ENCODE measurements around the gene TAF1C.

TAF1C gene

GRCh38 chr16:84182104-84182503, 4.8 kb downstream of the TAF1C start (continued):
- TF ChIP-seq ZNF660 (tag by site-specific recombination; IDR thresholded peaks at IDR 0.05) (no peak), ZBTB7A (tag by site-specific recombination; IDR thresholded peaks at IDR 0.05; ENCODE audit: low read depth) (no peak), ZNF585B (tag by site-specific recombination; IDR thresholded peaks at IDR 0.05) (no peak)
- TF ChIP-seq, protein P1, sequence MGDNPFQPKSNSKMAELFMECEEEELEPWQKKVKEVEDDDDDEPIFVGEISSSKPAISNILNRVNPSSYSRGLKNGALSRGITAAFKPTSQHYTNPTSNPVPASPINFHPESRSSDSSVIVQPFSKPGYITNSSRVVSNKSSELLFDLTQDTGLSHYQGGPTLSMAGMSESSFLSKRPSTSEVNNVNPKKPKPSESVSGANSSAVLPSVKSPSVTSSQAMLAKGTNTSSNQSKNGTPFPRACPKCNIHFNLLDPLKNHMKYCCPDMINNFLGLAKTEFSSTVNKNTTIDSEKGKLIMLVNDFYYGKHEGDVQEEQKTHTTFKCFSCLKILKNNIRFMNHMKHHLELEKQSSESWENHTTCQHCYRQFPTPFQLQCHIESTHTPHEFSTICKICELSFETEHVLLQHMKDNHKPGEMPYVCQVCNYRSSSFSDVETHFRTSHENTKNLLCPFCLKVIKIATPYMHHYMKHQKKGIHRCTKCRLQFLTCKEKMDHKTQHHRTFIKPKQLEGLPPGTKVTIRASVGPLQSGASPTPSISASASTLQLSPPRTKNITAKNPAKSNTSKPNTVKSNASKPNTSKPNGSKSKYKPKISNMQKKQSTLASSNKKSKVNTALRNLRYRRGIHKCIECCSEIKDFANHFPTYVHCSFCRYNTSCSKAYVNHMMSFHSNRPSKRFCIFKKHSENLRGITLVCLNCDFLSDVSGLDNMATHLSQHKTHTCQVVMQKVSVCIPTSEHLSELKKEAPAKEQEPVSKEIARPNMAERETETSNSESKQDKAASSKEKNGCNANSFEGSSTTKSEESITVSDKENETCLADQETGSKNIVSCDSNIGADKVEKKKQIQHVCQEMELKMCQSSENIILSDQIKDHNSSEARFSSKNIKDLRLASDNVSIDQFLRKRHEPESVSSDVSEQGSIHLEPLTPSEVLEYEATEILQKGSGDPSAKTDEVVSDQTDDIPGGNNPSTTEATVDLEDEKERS (tag by site-specific recombination; IDR thresholded peaks at IDR 0.05): no peak

DNA sequence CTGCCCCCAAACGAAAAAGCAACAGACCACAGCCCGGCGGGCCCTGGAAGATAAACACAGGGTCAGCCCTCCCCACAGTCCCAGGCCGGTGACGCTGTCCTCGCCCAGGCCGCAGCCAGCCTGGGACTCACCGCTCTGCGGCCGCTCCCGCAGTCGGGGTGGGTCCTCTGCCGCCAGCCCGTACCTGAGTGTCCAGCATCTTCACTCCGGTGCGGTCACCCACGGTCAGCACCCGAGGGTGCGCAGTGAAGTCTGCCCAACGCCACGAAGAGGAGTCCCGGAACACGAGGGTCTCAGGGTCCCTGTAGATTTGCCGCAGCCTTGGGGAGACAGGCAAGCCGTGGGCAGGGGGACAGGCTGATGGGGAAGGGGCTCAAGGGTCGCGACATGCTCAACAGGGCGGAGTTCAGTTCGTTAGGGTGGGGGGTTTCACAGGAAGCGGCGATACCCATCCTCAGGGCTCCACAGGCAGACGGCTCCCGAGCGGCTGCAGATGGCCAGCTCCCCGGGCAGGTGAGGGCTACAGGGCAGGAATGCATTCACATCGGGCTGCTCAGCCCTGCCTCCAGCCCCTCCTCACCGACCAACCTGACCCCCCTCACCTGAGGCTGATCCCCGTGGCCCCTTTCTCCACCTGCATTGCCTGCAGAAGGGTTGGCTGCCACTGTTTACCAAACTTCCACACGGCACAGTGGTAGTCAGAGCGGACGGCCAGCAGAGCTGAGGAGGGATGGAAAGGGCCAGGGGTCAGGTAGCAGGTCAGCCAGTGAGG, 5.5 kb downstream of the TAF1C start:
- CTCF ChIA-PET: interaction anchor here (0.6 to 0.9 kb wide), 2 partner anchors 97 to 159 kb away, joined by 3 to 6 read pairs; no protein-coding TSS in a partner anchor
- Histone ChIP-seq H3K27ac (ENCODE audit: extremely low read depth, low read depth, low read length) (no peak overlapping the region), H3K9me3 (ENCODE audit: control insufficient read depth, insufficient read depth, low read depth, low read length) (no peaks in the 10 kb centered on the region), H3K4me1 (ENCODE audit: control insufficient read depth, insufficient read depth, low read length) (peaks cover 9% of the 10 kb centered on the region), H3K36me3 (ENCODE audit: control insufficient read depth in 2 of 2, insufficient read depth in 1 of 2, low read length in 2 of 2) (peaks cover 0 to 73% of the 10 kb centered on the region in 2 experiments; a peak in 2 of 3 replicates), H3K4me3 (ENCODE audit: low read depth, low read length) (no peak overlapping the region)
- TF ChIP-seq ZNF677 (tag by site-specific recombination; IDR thresholded peaks at IDR 0.05) (no peak), ZBTB8A (tag by site-specific recombination; IDR thresholded peaks at IDR 0.05) (no peak), ZNF416 (tag by site-specific recombination; IDR thresholded peaks at IDR 0.05) (no peak), ZNF830 (tag by site-specific recombination; IDR thresholded peaks at IDR 0.05; ENCODE audit: low read depth) (no peak), ZSCAN16 (tag by site-specific recombination; IDR thresholded peaks at IDR 0.05) (no peak), PATZ1 (tag by site-specific recombination; IDR thresholded peaks at IDR 0.05) (no peak), ZNF239 (tag by site-specific recombination; IDR thresholded peaks at IDR 0.05) (no peak), MZF1 (tag by site-specific recombination; IDR thresholded peaks at IDR 0.05; ENCODE audit: borderline replicate concordance) (no peak)
- TF ChIP-seq, protein P2, sequence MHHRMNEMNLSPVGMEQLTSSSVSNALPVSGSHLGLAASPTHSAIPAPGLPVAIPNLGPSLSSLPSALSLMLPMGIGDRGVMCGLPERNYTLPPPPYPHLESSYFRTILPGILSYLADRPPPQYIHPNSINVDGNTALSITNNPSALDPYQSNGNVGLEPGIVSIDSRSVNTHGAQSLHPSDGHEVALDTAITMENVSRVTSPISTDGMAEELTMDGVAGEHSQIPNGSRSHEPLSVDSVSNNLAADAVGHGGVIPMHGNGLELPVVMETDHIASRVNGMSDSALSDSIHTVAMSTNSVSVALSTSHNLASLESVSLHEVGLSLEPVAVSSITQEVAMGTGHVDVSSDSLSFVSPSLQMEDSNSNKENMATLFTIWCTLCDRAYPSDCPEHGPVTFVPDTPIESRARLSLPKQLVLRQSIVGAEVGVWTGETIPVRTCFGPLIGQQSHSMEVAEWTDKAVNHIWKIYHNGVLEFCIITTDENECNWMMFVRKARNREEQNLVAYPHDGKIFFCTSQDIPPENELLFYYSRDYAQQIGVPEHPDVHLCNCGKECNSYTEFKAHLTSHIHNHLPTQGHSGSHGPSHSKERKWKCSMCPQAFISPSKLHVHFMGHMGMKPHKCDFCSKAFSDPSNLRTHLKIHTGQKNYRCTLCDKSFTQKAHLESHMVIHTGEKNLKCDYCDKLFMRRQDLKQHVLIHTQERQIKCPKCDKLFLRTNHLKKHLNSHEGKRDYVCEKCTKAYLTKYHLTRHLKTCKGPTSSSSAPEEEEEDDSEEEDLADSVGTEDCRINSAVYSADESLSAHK (tag by site-specific recombination; IDR thresholded peaks at IDR 0.05): no peak
- POLR2A ChIA-PET: interaction anchor here (0.6 kb wide), 1 partner anchor 36 kb away, joined by 3 read pairs; the partner anchor contains the start of genes DNAAF1 and HSDL1

- TF ChIP-seq ZFP69B (tag by site-specific recombination; IDR thresholded peaks at IDR 0.05) (no peak), SP2 (tag by site-specific recombination; IDR thresholded peaks at IDR 0.05) (0 out of 2 replicates have a peak, but pooled peaks have one; percentile 11), KLF1 (tag by site-specific recombination; IDR thresholded peaks at IDR 0.05) (peak; percentile 65), EGR2 (tag by site-specific recombination; IDR thresholded peaks at IDR 0.05; ENCODE audit: low read depth) (0 out of 2 replicates have a peak, but pooled peaks have one; percentile 5), ZNF48 (tag by site-specific recombination; IDR thresholded peaks at IDR 0.05) (no peak)
- TF ChIP-seq, protein P3, sequence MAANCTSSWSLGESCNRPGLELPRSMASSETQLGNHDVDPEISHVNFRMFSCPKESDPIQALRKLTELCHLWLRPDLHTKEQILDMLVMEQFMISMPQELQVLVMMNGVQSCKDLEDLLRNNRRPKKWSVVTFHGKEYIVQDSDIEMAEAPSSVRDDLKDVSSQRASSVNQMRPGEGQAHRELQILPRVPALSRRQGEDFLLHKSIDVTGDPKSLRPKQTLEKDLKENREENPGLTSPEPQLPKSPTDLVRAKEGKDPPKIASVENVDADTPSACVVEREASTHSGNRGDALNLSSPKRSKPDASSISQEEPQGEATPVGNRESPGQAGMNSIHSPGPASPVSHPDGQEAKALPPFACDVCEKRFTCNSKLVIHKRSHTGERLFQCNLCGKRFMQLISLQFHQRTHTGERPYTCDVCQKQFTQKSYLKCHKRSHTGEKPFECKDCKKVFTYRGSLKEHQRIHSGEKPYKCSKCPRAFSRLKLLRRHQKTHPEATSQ (tag by site-specific recombination; IDR thresholded peaks at IDR 0.05): no peak
- ChIA-PET POLR2A (interaction anchor here (0.6 kb wide), 1 partner anchor 35 kb away, joined by 3 read pairs; the partner anchor contains the start of genes DNAAF1 and HSDL1), CTCF (interaction anchor here (0.7 kb wide), 2 partner anchors 11 to 215 kb away, joined by 4 read pairs; partner anchors contain the start of gene ADAD2)
- H3K4me3 ChIP-seq (ENCODE audit: low read depth, low read length): no peak overlapping the region
- peaks cover 0 to 73% of the 10 kb centered on the region in 2 experiments; a peak in 2 of 3 replicates for H3K36me3 ChIP-seq (ENCODE audit: control insufficient read depth in 2 of 2, insufficient read depth in 1 of 2, low read length in 2 of 2)
- no peaks in the 10 kb centered on the region for H3K9me3 ChIP-seq (ENCODE audit: control insufficient read depth, insufficient read depth, low read depth, low read length)
- no peak overlapping the region for H3K27ac ChIP-seq (ENCODE audit: extremely low read depth, low read depth, low read length)
- H3K4me1 ChIP-seq (ENCODE audit: control insufficient read depth, insufficient read depth, low read length): peaks cover 9% of the 10 kb centered on the region
These were observed 6.2 kb downstream of the TAF1C start for GRCh38 chr16:84180519-84181140.
